Measurements from ENCODE around the gene ZNF175.

Gene ZNF175

DNA sequence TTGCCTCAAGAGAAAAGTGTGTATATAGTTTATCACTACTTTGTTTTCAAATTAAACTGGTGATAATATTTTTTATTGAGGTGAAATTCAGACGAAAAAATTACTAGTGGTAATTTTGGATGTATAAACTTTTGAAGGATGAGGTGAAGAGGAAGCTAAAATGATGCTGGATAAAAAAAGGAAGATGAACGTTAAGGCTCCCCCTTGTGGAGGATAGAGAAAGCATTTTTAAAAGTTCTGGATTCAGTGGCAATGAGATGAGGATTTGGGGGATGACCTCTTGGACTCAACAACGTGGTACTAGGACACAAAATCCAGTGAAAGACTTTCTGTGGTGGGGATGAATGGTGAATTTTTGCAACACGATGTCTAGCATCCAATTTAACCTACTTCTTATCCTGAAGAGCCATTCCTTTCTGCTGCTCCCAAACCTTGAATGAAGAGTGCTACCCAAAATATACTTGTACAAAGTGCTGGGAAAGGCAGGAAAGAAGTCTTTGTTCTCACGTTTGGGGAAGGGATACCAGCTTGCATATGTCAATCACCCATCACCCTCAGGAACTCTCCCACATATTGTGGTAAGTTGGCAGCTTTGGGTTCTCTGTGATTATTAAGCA is 66.4 kb downstream of the ZNF175 start:
- DNase-seq: no peak

DNA sequence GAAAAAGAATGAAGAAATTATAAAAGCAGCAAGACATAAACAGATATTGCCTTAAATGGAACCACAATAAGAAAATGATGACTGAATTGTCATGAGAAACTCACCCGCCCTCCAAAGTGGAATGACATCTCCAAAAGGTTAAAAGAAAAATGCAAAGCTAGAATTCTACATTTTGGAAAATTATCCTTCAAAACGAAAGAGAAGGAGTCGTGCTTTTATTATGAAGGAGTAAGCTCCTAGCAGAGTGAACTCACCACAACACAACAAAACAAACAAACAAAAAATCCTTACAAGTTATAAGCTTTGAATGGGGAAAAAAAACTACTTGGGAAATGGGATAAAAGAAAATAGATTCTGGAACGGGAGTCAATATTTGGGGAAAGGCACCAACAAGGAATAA is 68.8 kb downstream of the ZNF175 start:
- no peak for DNase-seq

DNA sequence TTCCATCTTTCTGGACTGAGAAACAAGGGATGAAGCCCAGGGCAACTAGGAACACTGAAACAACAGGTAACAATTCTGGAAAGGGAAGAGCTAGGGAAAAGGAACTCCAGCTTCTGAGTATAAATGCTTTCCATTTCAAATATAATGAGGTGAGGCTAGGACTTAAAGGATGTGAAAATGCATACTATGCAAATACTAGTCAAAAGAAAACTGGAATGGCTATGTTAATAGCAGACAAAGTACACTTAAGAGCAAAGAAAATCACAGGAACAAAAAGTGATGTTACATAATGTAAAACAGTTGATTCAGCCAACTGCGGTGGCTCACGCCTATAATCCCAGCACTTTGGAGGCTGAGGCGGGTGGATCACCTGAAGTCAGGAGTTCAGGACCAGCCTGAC is 69.3 kb downstream of the ZNF175 start:
- no peak for DNase-seq

DNA sequence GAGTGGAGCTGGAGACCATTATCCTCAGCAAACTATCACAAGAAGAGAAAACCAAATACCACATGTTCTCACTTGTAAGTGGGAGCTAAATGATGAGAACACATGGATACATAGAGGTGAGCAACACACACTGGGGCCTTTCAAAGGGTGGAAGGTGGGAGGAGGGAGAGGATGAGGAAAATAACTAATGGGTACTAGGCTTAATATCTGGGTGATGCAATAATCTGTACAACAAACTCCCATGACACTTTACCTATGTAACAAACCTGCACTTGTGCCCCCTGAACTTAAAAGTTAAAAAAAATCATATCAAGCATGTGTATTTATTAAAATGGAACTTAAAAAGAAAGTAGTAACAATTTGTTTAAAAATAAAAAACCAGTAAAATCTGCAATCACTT is 70.6 kb downstream of the ZNF175 start:
- DNase-seq: no peak
